GM13976 (cell line): Measurements from ENCODE around the gene SBDS.

ENCODE experiments used
- DNase-seq: peaks from one replicate; pipeline ENCODE4 v3.0.0; 2012; ENCODE audit warnings: low spot score
- CTCF ChIP-seq: IDR thresholded peaks from 2 replicates; pipeline ENCODE4 v1.5.1; 2012; ENCODE audit warnings: borderline replicate concordance, mild to moderate bottlenecking; ENCODE audit not compliant: insufficient read depth; ENCODE audit errors: extremely low read depth, missing control alignments, control extremely low read depth
- in situ Hi-C: fragments of 300-500 bp; cut with MboI; formaldehyde crosslinking; loops from one replicate; pipeline ENCODE4 v1.12.0; 2022; ENCODE audit warnings: low sequenced_read_pairs, mixed read lengths, inconsistent platforms; ENCODE audit not compliant: unreplicated experiment

The SBDS gene

GRCh38 chr7:66964411-66964810 is 31.0 kb downstream of the SBDS start:
- DNase-seq = no peak
- in situ Hi-C loops = no loop called here
- TF ChIP-seq CTCF = no peak

GRCh38 chr7:66961096-66961495 is 34.3 kb downstream of the SBDS start:
- DNase-seq = no peak
- no peak for TF ChIP-seq CTCF
- in situ Hi-C loops = no loop called here

- DNase-seq = no peak
- in situ Hi-C loops = no loop called here
- TF ChIP-seq CTCF = no peak
These were observed 35.2 kb downstream of the SBDS start for GRCh38 chr7:66960192-66960591.

GRCh38 chr7:66958538-66959350 is 36.6 kb downstream of the SBDS start:
- DNase-seq = no peak
- no peak for TF ChIP-seq CTCF
- in situ Hi-C loops = no loop called here

GRCh38 chr7:66957595-66958290 is 37.6 kb downstream of the SBDS start:
- DNase-seq = no peak
- in situ Hi-C loops = no loop called here
- TF ChIP-seq CTCF = no peak

- in situ Hi-C loops = no loop called here
- no peak for DNase-seq
- no peak for TF ChIP-seq CTCF
These were observed 42.4 kb downstream of the SBDS start for GRCh38 chr7:66953044-66953427.
